Neural progenitor cell (in vitro differentiated cells): ENCODE results near the gene SEMA4D. TPM values are rescaled to one million over a fixed set of nuclear protein-coding genes. Genes with fewer than 3 reads are reported as not detected.

Experiments used
- DNase-seq: peaks from one replicate; pipeline ENCODE4 v3.0.0-alpha.2; 2016; ENCODE audit warnings: low spot score
- H2AFZ ChIP-seq: fragments of 200-600 bp; sonication (generic); replicated peaks from 2 replicates; pipeline ENCODE4 v1.6.1; 2016; ENCODE audit warnings: antibody characterized with exemption
- H3F3A ChIP-seq: fragments of 200-600 bp; sonication (generic); 2 replicates; pipeline ENCODE4 v1.6.1; 2016; ENCODE audit warnings: antibody characterized with exemption, low read depth
- H3K27ac ChIP-seq: fragments of 200-600 bp; sonication (generic); 2 replicates; pipeline ENCODE4 v1.5.1; 2016; ENCODE audit warnings: mild to moderate bottlenecking
- H3K27me3 ChIP-seq: fragments of 200-600 bp; sonication (generic); 2 replicates; pipeline ENCODE4 v1.6.1; 2016; ENCODE audit warnings: mild to moderate bottlenecking, moderate library complexity
- H3K36me3 ChIP-seq: fragments of 200-600 bp; sonication (generic); 2 replicates; pipeline ENCODE4 v1.5.1; 2016
- H3K4me1 ChIP-seq: fragments of 200-600 bp; sonication (generic); 2 replicates; pipeline ENCODE4 v1.6.1; 2016; ENCODE audit warnings: mixed run types
- H3K4me2 ChIP-seq: fragments of 200-600 bp; sonication (generic); 2 replicates; pipeline ENCODE4 v1.6.1; 2016
- H3K4me3 ChIP-seq: fragments of 200-600 bp; sonication (generic); 2 replicates; pipeline ENCODE4 v1.5.1; 2016
- H3K79me2 ChIP-seq: fragments of 200-600 bp; sonication (generic); 2 replicates; pipeline ENCODE4 v1.6.1; 2016; ENCODE audit warnings: low read depth
- H3K9ac ChIP-seq: fragments of 200-600 bp; sonication (generic); 2 replicates; pipeline ENCODE4 v1.6.1; 2016
- H3K9me3 ChIP-seq: fragments of 200-600 bp; sonication (generic); 2 replicates; pipeline ENCODE4 v1.5.1; 2016; ENCODE audit warnings: low read depth
- H4K20me1 ChIP-seq: fragments of 200-600 bp; sonication (generic); 2 replicates; pipeline ENCODE4 v1.6.1; 2016; ENCODE audit warnings: low read depth
- H3K27ac Mint-ChIP-seq: 3 replicates; pipeline ENCODE4 v1.8.0; 2021; ENCODE audit warnings: mixed read lengths
- H3K27me3 Mint-ChIP-seq: 2 replicates; pipeline ENCODE4 v1.8.0; 2022; ENCODE audit warnings: low read depth, mild to moderate bottlenecking, inconsistent platforms, moderate library complexity, mixed read lengths; ENCODE audit not compliant: insufficient read depth
- H3K36me3 Mint-ChIP-seq: 3 replicates; pipeline ENCODE4 v1.8.0; 2021; ENCODE audit warnings: mixed read lengths
- H3K4me1 Mint-ChIP-seq: 3 replicates; pipeline ENCODE4 v1.8.0; 2021; ENCODE audit warnings: mixed read lengths
- H3K4me3 Mint-ChIP-seq: 3 replicates; pipeline ENCODE4 v1.8.0; 2021; ENCODE audit warnings: mild to moderate bottlenecking, moderate library complexity, mixed read lengths
- H3K9me3 Mint-ChIP-seq: 3 replicates; pipeline ENCODE4 v1.8.0; 2020; ENCODE audit warnings: mixed read lengths
- CTCF ChIP-seq: fragments of 200-600 bp; sonication (generic); IDR thresholded peaks from 2 replicates; pipeline ENCODE4 v1.5.1; 2017; ENCODE audit warnings: antibody characterized with exemption, mild to moderate bottlenecking
- EZH2 ChIP-seq: fragments of 200-600 bp; sonication (generic); IDR thresholded peaks from 2 replicates; pipeline ENCODE4 v1.6.1; 2017; ENCODE audit warnings: antibody characterized with exemption, mild to moderate bottlenecking, moderate library complexity
- EZH2phosphoT487 ChIP-seq: fragments of 200-600 bp; sonication (generic); IDR thresholded peaks from 2 replicates; pipeline ENCODE4 v1.6.1; 2017; ENCODE audit warnings: antibody characterized with exemption
- total RNA-seq: library from RNA; depleted of rRNA; stranded (reverse); fragments of >200 nt; gene quantifications from 2 replicates; pipeline ENCODE4 v1.2.3, GENCODE V29; 2015; ENCODE audit warnings: low replicate concordance

SEMA4D gene
- total RNA-seq, 1 donor from 2014 or later = 19.1 TPM

GRCh38 chr9:89407070-89407469, 90.8 kb downstream of the SEMA4D start:
- Mint-ChIP-seq H3K36me3 (peaks cover 30% of the 10 kb centered on the region), H3K4me1 (peaks cover 18% of the 10 kb centered on the region), H3K9me3 (peaks cover 14% of the 10 kb centered on the region), H3K4me3 (no peak overlapping the region), H3K27ac (no peak overlapping the region), H3K27me3 (peaks cover 3% of the 10 kb centered on the region)
- Histone ChIP-seq H3K9ac (no peak overlapping the region), H3K79me2 (peaks cover 25% of the 10 kb centered on the region), H3F3A (peaks cover 3% of the 10 kb centered on the region), H3K4me1 (peaks cover 3% of the 10 kb centered on the region), H3K4me3 (no peak overlapping the region), H3K36me3 (no peaks in the 10 kb centered on the region), H3K4me2 (no peak overlapping the region), H3K27me3 (no peaks in the 10 kb centered on the region), H2AFZ (no peak overlapping the region), H4K20me1 (peaks cover 4% of the 10 kb centered on the region), H3K27ac (no peak overlapping the region), H3K9me3 (no peaks in the 10 kb centered on the region)
- no peak for DNase-seq
- TF ChIP-seq CTCF (no peak), EZH2phosphoT487 (no peak), EZH2 (no peak)

GRCh38 chr9:89405826-89406225, 92.1 kb downstream of the SEMA4D start:
- Mint-ChIP-seq H3K27me3 (peaks cover 2% of the 10 kb centered on the region), H3K36me3 (peaks cover 31% of the 10 kb centered on the region), H3K27ac (peak overlapping the region; percentile 29), H3K4me3 (no peak overlapping the region), H3K9me3 (peaks cover 9% of the 10 kb centered on the region), H3K4me1 (peaks cover 9% of the 10 kb centered on the region)
- Histone ChIP-seq H3K79me2 (peaks cover 17% of the 10 kb centered on the region), H2AFZ (no peak overlapping the region), H3K9ac (no peak overlapping the region), H3K4me2 (no peak overlapping the region), H3K9me3 (no peaks in the 10 kb centered on the region), H3K36me3 (no peaks in the 10 kb centered on the region), H4K20me1 (no peaks in the 10 kb centered on the region), H3F3A (no peaks in the 10 kb centered on the region), H3K27me3 (no peaks in the 10 kb centered on the region), H3K4me3 (no peak overlapping the region), H3K27ac (no peak overlapping the region), H3K4me1 (no peaks in the 10 kb centered on the region)
- TF ChIP-seq EZH2 = no peak
- TF ChIP-seq EZH2phosphoT487 = no peak
- TF ChIP-seq CTCF = no peak
- DNase-seq = no peak

GRCh38 chr9:89404074-89404473, 93.8 kb downstream of the SEMA4D start:
- H4K20me1 ChIP-seq = no peaks in the 10 kb centered on the region
- H3K4me2 ChIP-seq = no peak overlapping the region
- H3K4me1 ChIP-seq = no peaks in the 10 kb centered on the region
- no peaks in the 10 kb centered on the region for H3F3A ChIP-seq
- no peaks in the 10 kb centered on the region for H3K36me3 ChIP-seq
- Mint-ChIP-seq H3K4me1 (peaks cover 9% of the 10 kb centered on the region), H3K9me3 (peaks cover 2% of the 10 kb centered on the region), H3K4me3 (no peak overlapping the region), H3K27ac (no peak overlapping the region), H3K27me3 (no peaks in the 10 kb centered on the region), H3K36me3 (peaks cover 22% of the 10 kb centered on the region)
- no peaks in the 10 kb centered on the region for H3K27me3 ChIP-seq
- DNase-seq = no peak
- H3K9ac ChIP-seq = no peak overlapping the region
- peaks cover 10% of the 10 kb centered on the region for H3K79me2 ChIP-seq
- H3K9me3 ChIP-seq = no peaks in the 10 kb centered on the region
- H2AFZ ChIP-seq = no peak overlapping the region
- no peak overlapping the region for H3K27ac ChIP-seq
- TF ChIP-seq CTCF (no peak), EZH2 (no peak), EZH2phosphoT487 (no peak)
- H3K4me3 ChIP-seq = no peak overlapping the region
